Muscle of leg (tissue), 11 donors: ENCODE data around the gene SHB. TPM values are rescaled to one million over a fixed set of nuclear protein-coding genes. Genes with fewer than 3 reads are reported as not detected.

ENCODE experiments used
- DNase-seq: peaks from one replicate; pipeline ENCODE4 v3.0.0; 2013
- H3K27ac ChIP-seq: one replicate; pipeline ENCODE4 v1.5.1; 2013; ENCODE audit warnings: mild to moderate bottlenecking, low read length, control low read depth
- H3K27me3 ChIP-seq: one replicate; pipeline ENCODE4 v1.6.1; 2013; ENCODE audit warnings: low read length; ENCODE audit not compliant: control insufficient read depth, insufficient read depth
- H3K36me3 ChIP-seq: one replicate; pipeline ENCODE4 v1.6.1; 2013; ENCODE audit warnings: low read length; ENCODE audit not compliant: control insufficient read depth, insufficient read depth
- H3K4me1 ChIP-seq: one replicate; pipeline ENCODE4 v1.6.1; 2013; ENCODE audit warnings: low read length; ENCODE audit not compliant: control insufficient read depth, insufficient read depth
- H3K4me3 ChIP-seq: one replicate; pipeline ENCODE4 v1.5.1; 2013; ENCODE audit warnings: low read length, control low read depth
- H3K9me3 ChIP-seq: replicated peaks from 2 replicates; pipeline ENCODE4 v1.6.1; 2013; ENCODE audit warnings: low read depth, low read length; ENCODE audit not compliant: control insufficient read depth
- WGBS: methylation state at CpG from one replicate; pipeline ENCODE4 v1.1.5; 2013; ENCODE audit warnings: missing lambda C conversion rate; ENCODE audit not compliant: insufficient coverage; 5-methylcytosine and 5-hydroxymethylcytosine counted together
- polyA plus RNA-seq, 8 donors: library from polyadenylated mRNA; unstranded; fragments of 120-200 nt; gene quantifications; one replicate each; pipeline versions ENCODE4 v1.2.1 to v1.2.3, GENCODE V29; 2013; ENCODE audit warnings: inconsistent platforms in 1 of 8, low replicate concordance in 1 of 8; ENCODE audit not compliant: insufficient read length in 8 of 8, insufficient read depth in 1 of 8
- total RNA-seq: library from RNA; stranded (reverse); fragments of 120-200 nt; gene quantifications from one replicate; pipeline ENCODE4 v1.2.4, GENCODE V29; 2013

Gene SHB
- total and polyA plus RNA-seq, 9 donors: 5.0 to 9.1 (median 6.2) TPM

DNA sequence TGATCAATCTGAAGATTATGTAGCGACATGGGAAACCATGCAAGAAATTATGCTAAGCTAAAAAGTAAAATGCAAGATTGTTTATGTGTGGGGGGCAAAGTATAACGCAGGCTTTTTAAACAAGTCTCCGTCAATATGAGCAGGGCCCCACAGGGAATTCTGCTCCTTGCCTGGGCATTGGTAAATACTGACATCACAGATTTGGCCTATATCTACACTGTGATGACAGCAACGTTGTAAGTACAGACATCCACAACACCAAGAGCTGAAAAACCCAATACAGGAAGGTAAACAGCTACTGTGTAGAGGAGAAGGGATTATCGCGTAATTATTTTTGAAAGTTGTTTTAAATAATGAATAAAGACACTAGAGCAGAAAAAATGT, 90.6 kb downstream of the SHB start:
- H3K27ac ChIP-seq: no peak overlapping the region
- peaks cover 9% of the 10 kb centered on the region for H3K36me3 ChIP-seq
- no peak for DNase-seq
- WGBS: 100% methylated on average over 3 of the region's 6 CpGs
- no peaks in the 10 kb centered on the region for H3K27me3 ChIP-seq
- no peak overlapping the region for H3K4me3 ChIP-seq
- peaks cover 2% of the 10 kb centered on the region for H3K4me1 ChIP-seq
- no peaks in the 10 kb centered on the region for H3K9me3 ChIP-seq

DNA sequence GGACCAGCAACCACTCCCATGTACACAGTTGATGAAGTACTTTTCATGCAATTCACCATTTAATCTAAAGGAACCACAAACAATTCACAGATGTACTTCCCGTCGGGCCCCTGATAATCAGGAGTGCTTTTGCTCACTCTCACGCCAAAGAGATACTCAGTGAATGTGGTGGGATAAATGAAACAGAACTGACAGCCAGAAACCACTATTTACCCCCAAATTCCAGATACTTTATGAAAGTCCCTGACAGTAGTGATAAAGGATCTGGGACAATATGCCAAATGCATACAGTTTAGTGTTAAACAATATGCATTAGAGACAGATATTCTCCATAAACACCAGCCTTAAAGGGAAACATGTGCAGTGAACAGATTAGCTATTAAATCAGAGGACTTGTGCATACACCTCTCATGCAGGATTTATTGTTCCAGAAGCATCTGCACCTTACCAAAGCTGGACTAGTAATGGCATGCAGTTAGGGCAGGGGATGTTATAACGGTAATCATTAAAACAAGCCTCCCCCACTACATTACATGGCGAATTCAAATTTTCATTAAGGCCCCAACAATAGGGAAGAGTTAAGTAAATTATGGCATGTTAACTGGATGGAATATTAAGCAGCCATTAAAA, 91.1 kb downstream of the SHB start:
- peaks cover 2% of the 10 kb centered on the region for H3K4me1 ChIP-seq
- H3K4me3 ChIP-seq: no peak overlapping the region
- H3K27me3 ChIP-seq: no peaks in the 10 kb centered on the region
- no peak overlapping the region for H3K27ac ChIP-seq
- no peaks in the 10 kb centered on the region for H3K9me3 ChIP-seq
- peaks cover 10% of the 10 kb centered on the region for H3K36me3 ChIP-seq
- no CpG with 5 or more reads among the region's 5 CpGs for WGBS
- DNase-seq: no peak

DNA sequence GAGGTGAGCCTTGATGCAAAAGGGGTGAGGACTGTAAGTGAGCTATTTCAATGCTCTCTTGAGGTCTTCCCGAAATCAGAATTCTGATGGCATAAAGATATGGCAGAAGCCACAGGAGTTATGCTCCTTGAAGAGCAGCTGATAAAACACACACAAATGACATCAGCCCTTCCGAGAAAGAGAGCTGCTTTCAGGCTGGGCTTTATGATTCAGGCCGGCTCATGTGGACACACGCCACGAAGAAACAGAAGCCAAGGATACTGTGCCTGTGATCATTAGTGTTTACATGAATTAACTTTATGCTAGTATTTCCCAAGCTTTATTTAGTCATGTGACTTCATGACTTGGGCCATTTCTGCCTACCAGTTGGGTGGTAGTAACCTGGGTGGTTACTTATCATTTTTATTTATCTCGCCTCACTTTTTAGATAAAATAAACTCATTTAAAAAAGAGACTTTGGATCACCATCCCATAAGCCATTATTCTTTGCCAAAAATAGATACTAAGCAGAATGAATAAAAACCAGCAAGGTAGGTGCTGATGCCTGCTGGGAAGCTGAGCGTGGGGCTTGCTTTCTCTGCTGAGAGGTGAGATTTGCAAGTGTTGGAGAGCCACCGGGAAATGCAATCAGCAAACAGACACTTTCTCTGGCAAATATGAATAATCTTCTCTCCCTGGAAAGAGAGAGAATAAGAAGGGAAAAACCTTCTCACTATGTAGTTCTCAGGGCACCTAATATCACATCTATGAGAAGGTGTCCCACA, 92.1 kb downstream of the SHB start:
- no CpG with 5 or more reads among the region's 8 CpGs for WGBS
- DNase-seq: peak; percentile 89
- H3K36me3 ChIP-seq: peaks cover 15% of the 10 kb centered on the region
- H3K27me3 ChIP-seq: no peaks in the 10 kb centered on the region
- no peak overlapping the region for H3K4me3 ChIP-seq
- H3K4me1 ChIP-seq: peaks cover 2% of the 10 kb centered on the region
- no peaks in the 10 kb centered on the region for H3K9me3 ChIP-seq
- H3K27ac ChIP-seq: no peak overlapping the region

DNA sequence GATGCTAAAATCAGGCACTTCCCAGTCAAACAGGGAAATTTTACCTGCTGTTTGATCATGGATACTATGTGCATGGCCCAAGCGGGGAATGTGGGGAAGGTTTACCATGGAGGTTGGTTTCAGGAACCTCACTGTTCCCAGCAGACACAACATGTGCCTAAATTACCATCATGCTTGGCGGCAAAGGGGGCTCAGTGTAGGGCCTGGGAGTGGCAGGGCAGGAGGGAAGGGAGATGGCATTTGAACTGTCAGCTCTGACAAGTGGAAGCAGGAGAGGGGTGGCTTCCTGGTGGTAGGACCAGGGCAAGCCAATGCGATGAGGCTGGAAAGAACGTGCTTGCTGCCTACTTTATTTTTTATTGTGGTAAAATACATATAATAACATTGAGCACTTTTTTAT, 93.4 kb downstream of the SHB start:
- Histone ChIP-seq H3K4me1 (peaks cover 2% of the 10 kb centered on the region), H3K4me3 (no peak overlapping the region), H3K36me3 (peaks cover 15% of the 10 kb centered on the region), H3K9me3 (no peaks in the 10 kb centered on the region), H3K27me3 (no peaks in the 10 kb centered on the region), H3K27ac (no peak overlapping the region)
- no peak for DNase-seq
- WGBS: 100% methylated on average over 2 of the region's 4 CpGs

DNA sequence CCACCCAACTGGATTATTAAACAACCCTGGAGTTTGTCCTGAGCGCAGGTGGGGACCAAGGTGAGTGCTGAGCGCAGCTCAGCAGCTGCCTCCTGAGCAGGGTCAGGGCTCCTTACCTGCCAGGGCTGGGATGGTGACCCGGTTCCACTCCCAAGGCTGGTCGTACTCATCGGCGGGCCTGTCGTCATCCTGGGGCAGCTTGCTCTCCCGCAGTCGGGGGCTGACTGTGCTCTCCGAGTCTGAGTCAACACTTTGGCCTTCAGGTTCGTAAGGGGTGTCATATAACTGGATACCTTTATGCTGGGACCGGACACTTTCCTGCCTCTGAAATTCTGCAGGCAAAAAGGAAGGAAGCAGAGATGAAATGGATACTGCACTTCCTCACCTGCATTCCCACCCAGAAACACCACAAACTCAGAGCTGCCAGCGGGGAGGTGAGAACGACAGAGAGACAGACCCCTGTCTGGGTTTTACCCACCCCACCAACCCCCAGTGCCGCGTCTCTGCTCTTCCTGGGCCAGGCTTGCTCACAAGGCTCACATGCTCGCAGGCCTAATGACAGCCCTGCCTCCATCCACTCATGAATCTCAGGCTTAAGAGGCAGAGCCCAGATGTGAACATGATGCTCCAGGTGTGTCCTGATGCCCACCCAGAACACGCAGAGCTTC, 94.4 kb downstream of the SHB start:
- H3K4me3 ChIP-seq: no peak overlapping the region
- H3K27ac ChIP-seq: no peak overlapping the region
- peaks cover 2% of the 10 kb centered on the region for H3K4me1 ChIP-seq
- H3K27me3 ChIP-seq: no peaks in the 10 kb centered on the region
- H3K36me3 ChIP-seq: peaks cover 15% of the 10 kb centered on the region
- 79% methylated on average over 14 of the region's 18 CpGs for WGBS
- DNase-seq: no peak
- H3K9me3 ChIP-seq: no peaks in the 10 kb centered on the region

DNA sequence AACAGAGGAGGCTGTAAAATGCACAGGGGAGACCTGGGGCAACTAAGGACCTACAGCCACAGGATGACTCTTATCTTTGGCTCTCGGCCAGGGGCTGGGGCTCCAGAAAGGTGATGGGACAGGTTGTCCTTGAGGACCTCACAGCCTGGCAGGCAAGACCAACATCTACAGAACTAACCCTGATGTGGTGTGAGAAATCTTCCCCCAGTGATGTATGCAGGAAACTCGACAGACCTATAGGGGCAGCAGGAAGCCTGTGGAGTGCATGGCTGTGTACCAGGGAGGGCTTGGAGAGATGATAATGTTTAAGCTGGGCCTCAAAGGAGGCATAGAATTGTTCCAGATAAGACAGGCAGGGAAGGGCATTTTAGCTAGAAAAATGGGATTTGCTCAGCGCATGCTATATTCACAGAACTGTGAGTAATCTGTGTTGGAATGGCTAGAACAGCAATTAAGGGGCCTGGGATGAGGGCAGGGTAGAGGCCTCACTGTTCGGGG, 96.6 kb downstream of the SHB start:
- 37% methylated on average over 2 of the region's 4 CpGs for WGBS

DNA sequence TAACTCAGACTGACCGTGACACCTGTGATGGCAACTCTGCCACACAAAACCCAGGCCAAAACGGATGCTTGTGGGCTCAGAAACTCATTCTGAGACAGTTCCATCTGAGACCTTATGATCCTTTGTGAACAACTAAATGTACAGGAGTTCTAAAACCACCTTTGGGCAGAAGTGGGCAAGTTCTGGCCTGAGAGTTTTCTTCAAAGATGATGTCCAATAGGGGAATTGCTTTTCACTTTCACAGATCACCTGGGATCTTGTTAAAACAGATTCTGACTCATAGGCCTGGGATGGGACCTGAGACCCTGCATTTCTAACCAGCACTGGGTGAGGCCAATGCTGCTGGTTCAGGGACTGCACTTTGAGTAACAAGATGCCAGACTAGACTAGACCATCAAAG, 97.3 kb downstream of the SHB start:
- H3K27me3 ChIP-seq: no peaks in the 10 kb centered on the region
- H3K36me3 ChIP-seq: peaks cover 15% of the 10 kb centered on the region
- WGBS: 100% methylated on average over 1 of the region's 2 CpGs
- no peak overlapping the region for H3K27ac ChIP-seq
- H3K4me3 ChIP-seq: no peak overlapping the region
- no peak for DNase-seq
- peaks cover 10% of the 10 kb centered on the region for H3K4me1 ChIP-seq
- no peaks in the 10 kb centered on the region for H3K9me3 ChIP-seq

More for the DNA sequence above, 96.6 kb downstream of the SHB start:
- no peak overlapping the region for H3K27ac ChIP-seq
- H3K27me3 ChIP-seq: no peaks in the 10 kb centered on the region
- H3K4me1 ChIP-seq: peaks cover 7% of the 10 kb centered on the region
- peaks cover 15% of the 10 kb centered on the region for H3K36me3 ChIP-seq
- H3K4me3 ChIP-seq: no peak overlapping the region
- no peaks in the 10 kb centered on the region for H3K9me3 ChIP-seq
- DNase-seq: no peak

DNA sequence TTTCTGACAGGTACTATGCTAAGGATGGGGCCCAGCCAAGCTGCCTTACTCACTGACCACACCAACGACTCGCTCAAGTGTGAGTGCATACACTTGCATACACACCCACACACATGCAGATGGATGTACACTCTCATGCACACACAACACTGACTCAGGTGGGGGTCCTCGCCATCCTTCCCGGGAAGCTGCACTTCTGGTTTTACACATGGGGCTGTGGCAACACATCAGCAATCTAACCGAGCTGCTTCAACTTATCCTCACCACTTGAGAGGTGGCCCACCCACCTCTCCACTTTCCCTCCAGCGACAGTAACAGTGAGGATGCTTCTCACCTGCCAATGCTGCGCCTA, 97.9 kb downstream of the SHB start:
- Histone ChIP-seq H3K4me3 (no peak overlapping the region), H3K27ac (no peak overlapping the region), H3K36me3 (peaks cover 15% of the 10 kb centered on the region), H3K27me3 (no peaks in the 10 kb centered on the region), H3K4me1 (peaks cover 10% of the 10 kb centered on the region), H3K9me3 (no peaks in the 10 kb centered on the region)
- DNase-seq: no peak
- 79% methylated on average over 6 of the region's 7 CpGs for WGBS

DNA sequence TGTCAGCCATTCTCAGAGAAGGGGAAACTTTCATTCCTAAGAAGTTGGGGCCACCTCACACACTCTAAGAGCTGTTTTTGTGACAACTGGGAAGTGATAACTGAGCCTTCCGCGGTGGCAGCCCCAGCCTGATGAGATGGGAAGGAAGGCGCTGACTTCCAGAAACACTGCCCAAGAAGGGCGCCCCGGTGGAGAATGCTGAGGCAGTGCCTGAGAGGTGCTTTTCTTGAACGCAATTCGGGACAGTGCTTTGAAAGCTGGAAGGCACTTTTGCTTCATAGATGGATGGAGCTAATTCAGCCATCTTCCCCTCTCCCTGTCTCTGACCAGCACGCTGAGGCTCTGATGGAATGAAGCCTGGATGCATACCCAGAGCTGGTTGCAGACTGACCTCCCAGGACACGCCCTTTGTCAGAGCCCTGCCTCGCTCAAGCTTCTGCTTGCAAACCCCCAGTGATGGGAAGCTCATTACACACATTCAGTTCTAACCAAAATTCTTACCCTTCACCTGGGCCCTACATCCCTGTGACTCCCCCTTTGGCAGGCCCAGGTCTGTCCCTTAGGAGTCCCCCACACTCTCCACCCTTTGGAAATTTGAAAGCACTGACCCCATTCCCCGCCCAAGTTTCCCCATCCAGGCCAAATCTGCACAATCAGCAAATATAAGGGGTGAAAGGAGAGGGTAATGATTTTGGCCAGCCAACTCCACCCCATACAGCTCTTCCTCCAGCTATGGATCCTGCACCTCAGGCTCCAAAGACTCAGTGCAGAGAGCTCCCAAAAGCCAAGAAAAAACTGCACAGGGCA, 98.5 kb downstream of the SHB start:
- H3K4me1 ChIP-seq: peaks cover 10% of the 10 kb centered on the region
- H3K9me3 ChIP-seq: no peaks in the 10 kb centered on the region
- no peak overlapping the region for H3K27ac ChIP-seq
- H3K4me3 ChIP-seq: no peak overlapping the region
- 81% methylated on average over 8 of the region's 11 CpGs for WGBS
- DNase-seq: no peak
- H3K36me3 ChIP-seq: peaks cover 15% of the 10 kb centered on the region
- H3K27me3 ChIP-seq: no peaks in the 10 kb centered on the region
